Naive thymus-derived CD4-positive, alpha-beta T cell (primary cell): ENCODE results near the gene MED12L. TPM values are rescaled to one million over a fixed set of nuclear protein-coding genes. Genes with fewer than 3 reads are reported as not detected.

Experiments
- ATAC-seq: fragments of 150-1000 bp; cut with Tn5 transposase; 2 replicates; pipeline ENCODE4 v1.10.0; 2021; ENCODE audit warnings: mild to moderate bottlenecking, moderate library complexity
- CTCF ChIA-PET: fragments of 350-600 bp; sonication (Branson Sonifier 250); formaldehyde crosslinking; loops from one replicate; lab custom pipeline; 2021; ENCODE audit warnings: antibody characterized with exemption; lab: Charles Lee
- POLR2A ChIA-PET: fragments of 350-600 bp; sonication (Branson Sonifier 250); formaldehyde crosslinking; loops from one replicate; lab custom pipeline; 2021; ENCODE audit warnings: antibody characterized with exemption, inconsistent platforms; lab: Charles Lee
- DNase-seq, 9 donors: peaks; one replicate each; pipeline versions ENCODE4 v3.0.0 to v3.0.0-alpha.2; 2020 to 2022; ENCODE audit warnings: mixed read lengths in 1 of 9
- H3K27ac ChIP-seq: one replicate; pipeline ENCODE4 v1.7.0; 2013; ENCODE audit warnings: mild to moderate bottlenecking, low read depth, low read length, moderate library complexity
- H3K27me3 ChIP-seq, 2 donors: one replicate each; pipeline ENCODE4 v1.7.0; 2013; ENCODE audit warnings: low read length in 2 of 2, mild to moderate bottlenecking in 2 of 2, moderate library complexity in 2 of 2; ENCODE audit not compliant: control insufficient read depth in 2 of 2, insufficient read depth in 2 of 2
- H3K36me3 ChIP-seq, 3 experiments: 1 replicate in 2 of 3; 2 replicates in 1 of 3; pipeline ENCODE4 v1.7.0; 2013; ENCODE audit warnings: low read length in 3 of 3, mild to moderate bottlenecking in 3 of 3, moderate library complexity in 1 of 3; ENCODE audit not compliant: insufficient read depth in 3 of 3, control insufficient read depth in 2 of 3
- H3K4me1 ChIP-seq, 2 donors: one replicate each; pipeline ENCODE4 v1.7.0; 2013; ENCODE audit warnings: low read length in 2 of 2, mild to moderate bottlenecking in 2 of 2, moderate library complexity in 1 of 2; ENCODE audit not compliant: control insufficient read depth in 2 of 2, insufficient read depth in 2 of 2
- H3K4me3 ChIP-seq: 2 replicates; pipeline ENCODE4 v1.7.0; 2013; ENCODE audit warnings: mild to moderate bottlenecking, low read length
- H3K9me3 ChIP-seq, 3 experiments: 1 replicate in 2 of 3; 2 replicates in 1 of 3; pipeline ENCODE4 v1.7.0; 2013; ENCODE audit warnings: low read length in 3 of 3; ENCODE audit not compliant: control insufficient read depth in 2 of 3
- H3K27ac Mint-ChIP-seq, 9 donors: one replicate each; pipeline ENCODE4 v1.8.0; 2020 to 2022; ENCODE audit warnings: mixed read lengths in 9 of 9, mild to moderate bottlenecking in 8 of 9, moderate library complexity in 5 of 9, inconsistent platforms in 2 of 9
- H3K27me3 Mint-ChIP-seq, 5 donors: one replicate each; pipeline ENCODE4 v1.8.0; 2021 to 2022; ENCODE audit warnings: mixed read lengths in 5 of 5, mild to moderate bottlenecking in 1 of 5
- H3K36me3 Mint-ChIP-seq, 5 donors: one replicate each; pipeline ENCODE4 v1.8.0; 2020 to 2022; ENCODE audit warnings: mixed read lengths in 5 of 5, mild to moderate bottlenecking in 3 of 5, inconsistent platforms in 1 of 5
- H3K4me1 Mint-ChIP-seq, 7 donors: one replicate each; pipeline ENCODE4 v1.8.0; 2020 to 2022; ENCODE audit warnings: mixed read lengths in 7 of 7, mild to moderate bottlenecking in 3 of 7, inconsistent platforms in 1 of 7
- H3K4me3 Mint-ChIP-seq, 10 donors: one replicate each; pipeline ENCODE4 v1.8.0; 2020 to 2022; ENCODE audit warnings: mild to moderate bottlenecking in 10 of 10, mixed read lengths in 10 of 10, moderate library complexity in 6 of 10, inconsistent platforms in 2 of 10
- H3K9me3 Mint-ChIP-seq, 11 donors: one replicate each; pipeline ENCODE4 v1.8.0; 2020 to 2022; ENCODE audit warnings: mixed read lengths in 11 of 11, mild to moderate bottlenecking in 4 of 11, inconsistent platforms in 1 of 11, moderate library complexity in 1 of 11
- intact Hi-C, 2 donors: fragments of 100-400 bp; cut with micrococcal nuclease; formaldehyde crosslinking; loops; one replicate each; pipeline ENCODE4 v1.15.1; 2023
- polyA plus RNA-seq, 2 donors: library from polyadenylated mRNA; unstranded; fragments of 300-500 nt; fragmentation: Illumina TruSeq; gene quantifications; one replicate each; pipeline ENCODE4 v1.2.3, GENCODE V29; 2021
- total RNA-seq, 6 experiments: library from RNA in 5 of 6; stranded (reverse) in 5 of 6; gene quantifications; 1 replicate in 5 of 6; 2 replicates in 1 of 6; pipeline ENCODE4 v1.2.3 and lab custom pipeline; 2021 to 2026

The MED12L gene
- total and polyA plus RNA-seq, 7 experiments from 2014 or later, result 0.32 to 4.9 (median 0.68) TPM; not detected in 2

DNA sequence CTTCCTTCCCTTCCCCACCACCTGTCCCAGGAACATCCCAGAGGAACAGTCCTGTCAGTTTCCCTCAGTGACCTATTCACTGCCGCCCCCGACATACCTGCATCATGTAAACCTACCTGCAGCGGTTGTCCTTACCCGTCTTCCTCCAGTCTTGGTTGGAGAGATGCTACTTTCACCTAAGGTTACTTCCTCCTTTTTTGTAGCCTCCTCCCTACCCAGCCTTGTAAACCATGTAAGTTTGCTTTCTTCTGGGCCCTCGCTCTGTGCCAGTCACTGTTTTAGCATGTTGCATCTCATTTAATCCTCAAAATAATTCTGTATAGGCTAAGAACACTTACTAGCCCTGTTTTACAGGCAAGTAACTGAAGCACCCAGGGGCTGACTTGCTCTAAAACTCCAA, 59.3 kb downstream of the MED12L start:
- no peak overlapping the region for H3K4me3 ChIP-seq
- Mint-ChIP-seq H3K9me3 (no peaks in the 10 kb centered on the region), H3K4me1 (peaks cover 0 to 4% (median 0%) of the 10 kb centered on the region in 7 donors), H3K27me3 (peaks cover 0 to 28% (median 11%) of the 10 kb centered on the region in 5 donors), H3K4me3 (no peak overlapping the region), H3K27ac (peak overlapping the region in 1 of 9 donors; percentile 47), H3K36me3 (no peaks in the 10 kb centered on the region)
- ChIA-PET CTCF (interaction anchor here (1.1 to 3.1 kb wide), 2 partner anchors 219 to 424 kb away, joined by 4 to 11 read pairs; no protein-coding TSS in a partner anchor), POLR2A (no interaction called here)
- no peak overlapping the region for H3K27ac ChIP-seq
- H3K9me3 ChIP-seq, result no peaks in the 10 kb centered on the region
- no peak for DNase-seq
- no peaks in the 10 kb centered on the region for H3K36me3 ChIP-seq
- H3K27me3 ChIP-seq, result no peaks in the 10 kb centered on the region
- intact Hi-C loops, result loop anchor here (5.0 kb wide), 3 partner anchors 57 to 617 kb away; partner anchors contain the start of genes MED12L (in 1 of the 2) and SELENOT (in 1 of the 2)
- no peak for ATAC-seq
- H3K4me1 ChIP-seq, result peaks cover 0 to 3% of the 10 kb centered on the region in 2 donors

DNA sequence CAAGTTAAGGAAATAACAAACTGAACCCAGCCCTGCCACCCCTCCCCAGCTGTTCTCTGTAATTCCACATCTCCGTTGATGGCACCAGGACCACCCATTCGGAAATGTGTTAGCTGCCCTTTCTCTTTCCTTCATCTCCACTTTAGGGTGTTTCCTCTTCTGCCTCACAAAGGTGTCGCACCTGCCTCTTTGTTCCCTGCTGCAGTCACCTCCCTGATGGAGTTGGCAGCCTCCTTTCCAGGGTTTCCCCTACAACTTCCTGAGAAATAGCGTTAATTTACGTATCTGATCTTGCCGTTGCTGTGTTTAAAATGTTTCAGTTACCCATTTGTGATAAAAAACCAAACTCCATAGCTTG, 60.2 kb downstream of the MED12L start:
- no peaks in the 10 kb centered on the region for H3K27me3 ChIP-seq
- H3K36me3 ChIP-seq, result no peaks in the 10 kb centered on the region
- Mint-ChIP-seq H3K27ac (no peak overlapping the region), H3K36me3 (no peaks in the 10 kb centered on the region), H3K9me3 (no peaks in the 10 kb centered on the region), H3K27me3 (peaks cover 0 to 29% (median 11%) of the 10 kb centered on the region in 5 donors), H3K4me3 (no peak overlapping the region), H3K4me1 (peaks cover 0 to 4% (median 0%) of the 10 kb centered on the region in 7 donors)
- ChIA-PET POLR2A (no interaction called here), CTCF (interaction anchor here (0.7 to 3.1 kb wide), 4 partner anchors 74 to 220 kb away, joined by 3 to 11 read pairs (median 4); no protein-coding TSS in a partner anchor)
- no peaks in the 10 kb centered on the region for H3K9me3 ChIP-seq
- H3K27ac ChIP-seq, result no peak overlapping the region
- H3K4me3 ChIP-seq, result no peak overlapping the region
- DNase-seq (no peak), ATAC-seq (no peak)
- intact Hi-C loops, result loop anchor here (1.0 to 5.0 kb wide), 12 partner anchors 58 to 618 kb away; partner anchors contain the start of genes MED12L (in 1 of the 2) and SELENOT (in 1 of the 2)
- peaks cover 0 to 3% of the 10 kb centered on the region in 2 donors for H3K4me1 ChIP-seq

DNA sequence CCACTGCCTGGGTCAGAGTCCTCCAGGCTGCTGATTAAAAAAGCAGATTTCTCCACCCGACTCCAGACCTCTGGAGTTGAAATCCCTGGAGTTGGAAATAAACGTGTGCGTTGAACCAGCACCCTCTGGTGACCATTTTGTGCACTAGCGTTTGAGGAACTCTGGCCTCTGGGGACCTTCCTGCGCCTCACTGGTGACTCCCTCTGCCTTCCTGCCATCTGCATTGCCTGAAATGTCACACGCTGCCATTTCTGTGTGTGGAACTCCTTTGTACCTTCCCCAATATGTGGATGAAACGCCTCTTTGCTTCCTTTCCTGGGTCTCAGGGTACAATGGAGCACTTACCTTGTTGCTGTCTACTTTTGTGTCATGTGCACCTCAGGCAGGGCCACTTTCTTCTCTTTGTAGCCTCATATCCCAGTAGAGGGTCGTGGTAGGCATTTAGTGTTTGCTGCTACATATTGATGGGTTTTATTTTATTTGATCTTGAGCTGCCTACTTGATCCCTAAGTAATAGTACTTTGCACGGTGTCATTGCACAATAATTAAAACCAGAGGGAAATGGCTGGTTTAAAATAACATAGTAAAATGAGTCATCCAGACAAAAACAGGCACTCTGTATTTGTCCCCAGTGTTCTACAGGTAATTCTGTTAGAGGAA, 60.7 kb downstream of the MED12L start:
- no peak overlapping the region for H3K4me3 ChIP-seq
- no peak overlapping the region for H3K27ac ChIP-seq
- H3K9me3 ChIP-seq, result no peaks in the 10 kb centered on the region
- Mint-ChIP-seq H3K27ac (no peak overlapping the region), H3K4me1 (peaks cover 0 to 4% (median 0%) of the 10 kb centered on the region in 7 donors), H3K9me3 (no peaks in the 10 kb centered on the region), H3K4me3 (no peak overlapping the region), H3K27me3 (peaks cover 0 to 29% (median 11%) of the 10 kb centered on the region in 5 donors), H3K36me3 (no peaks in the 10 kb centered on the region)
- H3K4me1 ChIP-seq, result peaks cover 0 to 3% of the 10 kb centered on the region in 2 donors
- ATAC-seq (peak; percentile 92), DNase-seq (peak; percentile 25 to 63 (median 36))
- POLR2A ChIA-PET, result no interaction called here
- H3K36me3 ChIP-seq, result no peaks in the 10 kb centered on the region
- intact Hi-C loops, result loop anchor here (1.0 to 5.0 kb wide), 12 partner anchors 59 to 619 kb away; partner anchors contain the start of genes MED12L (in 1 of the 2) and SELENOT (in 1 of the 2)
- no peaks in the 10 kb centered on the region for H3K27me3 ChIP-seq
- CTCF ChIA-PET, result interaction anchor here (0.7 to 3.1 kb wide), 6 partner anchors 10 to 220 kb away, joined by 3 to 11 read pairs (median 4); no protein-coding TSS in a partner anchor

DNA sequence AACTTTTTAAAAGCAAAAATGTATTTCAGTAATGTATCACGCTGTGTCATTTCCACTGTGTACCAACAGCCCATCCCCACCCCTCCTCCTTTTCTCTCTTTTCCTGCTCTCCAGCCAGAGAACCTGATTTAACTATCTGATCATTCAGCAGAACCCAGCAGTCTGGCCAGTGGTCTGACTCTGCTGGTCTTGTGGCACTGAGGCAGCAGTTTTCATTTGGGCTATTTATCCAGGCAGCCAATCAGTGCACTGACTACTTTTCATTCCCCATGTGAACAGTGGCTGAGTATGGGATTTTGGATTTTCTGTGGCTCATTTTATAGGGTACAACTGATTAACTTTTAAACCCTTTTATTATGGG, 61.2 kb downstream of the MED12L start:
- Histone ChIP-seq H3K4me3 (no peak overlapping the region), H3K36me3 (no peaks in the 10 kb centered on the region), H3K27me3 (no peaks in the 10 kb centered on the region), H3K4me1 (peaks cover 0 to 3% of the 10 kb centered on the region in 2 donors), H3K9me3 (no peaks in the 10 kb centered on the region), H3K27ac (no peak overlapping the region)
- POLR2A ChIA-PET, result no interaction called here
- ATAC-seq (no peak), DNase-seq (no peak)
- peaks cover 0 to 29% (median 11%) of the 10 kb centered on the region in 5 donors for H3K27me3 Mint-ChIP-seq
- peaks cover 0 to 4% (median 0%) of the 10 kb centered on the region in 7 donors for H3K4me1 Mint-ChIP-seq
- CTCF ChIA-PET, result interaction anchor here (1.2 to 3.1 kb wide), 3 partner anchors 10 to 221 kb away, joined by 3 to 11 read pairs (median 4); no protein-coding TSS in a partner anchor
- H3K4me3 Mint-ChIP-seq, result peak overlapping the region in 1 of 10 donors; percentile 14
- intact Hi-C loops, result loop anchor here (1.0 to 5.0 kb wide), 13 partner anchors 59 to 619 kb away; partner anchors contain the start of genes MED12L (in 1 of the 2) and SELENOT (in 1 of the 2)
- H3K36me3 Mint-ChIP-seq, result no peaks in the 10 kb centered on the region
- no peaks in the 10 kb centered on the region for H3K9me3 Mint-ChIP-seq
- H3K27ac Mint-ChIP-seq, result no peak overlapping the region

DNA sequence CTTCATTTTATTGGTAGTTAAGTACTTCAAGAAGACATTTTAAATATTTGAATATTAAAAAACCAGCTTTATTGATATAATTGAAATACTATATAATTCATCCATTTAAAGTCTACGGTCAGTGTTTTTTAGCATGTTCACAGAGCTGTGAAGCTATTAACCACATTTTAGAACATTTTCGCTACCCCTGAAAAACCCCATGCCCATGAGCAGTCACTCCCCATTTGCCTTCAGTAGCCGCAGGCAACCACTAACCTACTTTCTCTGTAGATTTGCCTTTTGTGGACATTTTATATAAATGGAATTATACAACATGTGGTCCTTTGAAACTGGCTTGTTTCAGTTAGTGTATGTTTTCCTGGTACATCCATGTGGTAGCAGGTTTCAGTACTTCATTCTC, 61.8 kb downstream of the MED12L start:
- ChIA-PET CTCF (interaction anchor here (1.0 to 1.8 kb wide), 4 partner anchors 9 to 359 kb away, joined by 3 to 5 read pairs (median 4); no protein-coding TSS in a partner anchor), POLR2A (no interaction called here)
- Histone ChIP-seq H3K4me3 (no peak overlapping the region), H3K9me3 (no peaks in the 10 kb centered on the region), H3K27ac (no peak overlapping the region), H3K36me3 (no peaks in the 10 kb centered on the region), H3K4me1 (peaks cover 0 to 3% of the 10 kb centered on the region in 2 donors), H3K27me3 (no peaks in the 10 kb centered on the region)
- peaks cover 0 to 23% (median 11%) of the 10 kb centered on the region in 5 donors for H3K27me3 Mint-ChIP-seq
- no peak overlapping the region for H3K27ac Mint-ChIP-seq
- DNase-seq (no peak), ATAC-seq (no peak)
- no peak overlapping the region for H3K4me3 Mint-ChIP-seq
- intact Hi-C loops, result loop anchor here (1.0 to 5.0 kb wide), 4 partner anchors 60 to 620 kb away; partner anchors contain the start of genes MED12L (in 1 of the 2) and SELENOT (in 1 of the 2)
- peaks cover 0 to 4% (median 0%) of the 10 kb centered on the region in 7 donors for H3K4me1 Mint-ChIP-seq
- H3K9me3 Mint-ChIP-seq, result no peaks in the 10 kb centered on the region
- H3K36me3 Mint-ChIP-seq, result no peaks in the 10 kb centered on the region

DNA sequence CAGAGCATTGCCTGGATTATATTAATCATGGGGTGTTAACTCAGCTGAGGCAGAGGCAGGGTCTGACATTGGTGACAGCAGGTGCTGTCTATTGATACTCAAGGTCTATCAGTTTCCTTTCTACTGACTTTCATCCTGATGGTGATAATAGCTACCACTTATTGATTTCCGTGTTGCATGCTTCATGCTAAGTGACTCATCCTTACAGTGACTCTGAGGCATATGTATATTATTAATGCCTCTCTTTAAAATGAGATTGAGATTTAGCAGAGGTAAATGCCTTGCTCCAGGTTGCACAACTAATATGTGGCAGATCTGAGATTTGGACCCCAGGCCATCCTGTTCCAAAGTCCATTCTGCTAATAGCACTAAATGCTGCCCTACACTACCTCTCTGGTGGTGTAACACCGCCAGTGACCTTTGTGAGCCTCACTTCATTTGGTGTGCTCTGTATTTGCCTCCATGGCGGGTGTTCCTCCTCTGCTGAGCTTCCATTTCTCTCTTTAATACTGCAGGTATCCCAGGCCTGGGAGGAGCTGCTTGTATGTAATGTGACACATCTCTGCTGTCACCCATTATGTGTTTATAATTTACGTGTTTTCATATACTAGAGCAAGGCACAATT, 67.1 kb downstream of the MED12L start:
- no peak overlapping the region for H3K4me3 ChIP-seq
- no peaks in the 10 kb centered on the region for H3K36me3 ChIP-seq
- no peak overlapping the region for H3K27ac ChIP-seq
- Mint-ChIP-seq H3K27me3 (peaks cover 0 to 13% (median 0%) of the 10 kb centered on the region in 5 donors), H3K36me3 (no peaks in the 10 kb centered on the region), H3K4me1 (no peaks in the 10 kb centered on the region), H3K4me3 (no peak overlapping the region), H3K9me3 (no peaks in the 10 kb centered on the region), H3K27ac (no peak overlapping the region)
- DNase-seq, result no peak
- H3K9me3 ChIP-seq, result no peaks in the 10 kb centered on the region
- POLR2A ChIA-PET, result no interaction called here
- CTCF ChIA-PET, result interaction anchor here (0.6 to 1.2 kb wide), 4 partner anchors 16 to 432 kb away, joined by 3 to 5 read pairs (median 3); no protein-coding TSS in a partner anchor
- no peak for ATAC-seq
- intact Hi-C loops, result no loop called here
- H3K4me1 ChIP-seq, result no peaks in the 10 kb centered on the region
- H3K27me3 ChIP-seq, result no peaks in the 10 kb centered on the region
